HG02571 (cell line): Measurements from ENCODE around the gene ZNF778.

Experiments
- ATAC-seq: cut with Tn5 transposase; IDR thresholded peaks from one replicate; pipeline ENCODE4 v1.9.1; 2021; ENCODE audit warnings: mild to moderate bottlenecking, moderate library complexity; ENCODE audit not compliant: unreplicated experiment

Gene ZNF778

DNA sequence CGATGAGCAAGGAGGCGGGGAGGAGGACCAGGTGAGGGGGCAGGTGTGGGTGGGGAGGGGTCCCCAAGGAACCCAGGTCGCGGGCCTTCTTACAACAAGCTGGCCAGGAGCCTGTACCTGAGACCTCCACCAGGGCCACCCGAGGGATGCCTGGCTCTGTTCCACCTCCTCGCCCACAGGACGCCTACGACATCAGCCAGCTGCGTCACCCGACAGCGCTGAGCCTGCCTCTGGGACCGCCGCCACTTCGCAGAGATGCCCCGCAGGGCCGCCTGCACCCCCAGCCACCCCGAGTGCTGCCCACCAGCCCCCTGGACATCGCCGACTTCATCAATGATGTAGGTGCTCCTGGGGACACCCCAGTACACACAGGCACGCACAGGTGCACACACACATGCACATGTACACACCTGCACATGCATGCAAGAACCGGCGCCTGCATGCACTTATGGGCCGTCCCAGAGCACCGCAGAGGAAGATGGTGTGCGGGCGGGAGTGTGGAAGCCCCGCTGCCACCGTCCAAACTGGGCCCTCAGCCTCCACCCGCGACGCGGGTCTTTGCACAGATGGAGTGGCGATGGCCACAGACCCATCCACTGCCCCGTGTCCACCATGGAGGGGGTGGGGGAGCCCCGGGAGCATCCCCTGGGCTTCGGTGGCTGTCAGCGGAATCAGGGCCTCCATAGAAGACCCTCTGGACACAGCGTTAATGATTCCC, 23.8 kb upstream of the ZNF778 start:
- no peak for ATAC-seq

DNA sequence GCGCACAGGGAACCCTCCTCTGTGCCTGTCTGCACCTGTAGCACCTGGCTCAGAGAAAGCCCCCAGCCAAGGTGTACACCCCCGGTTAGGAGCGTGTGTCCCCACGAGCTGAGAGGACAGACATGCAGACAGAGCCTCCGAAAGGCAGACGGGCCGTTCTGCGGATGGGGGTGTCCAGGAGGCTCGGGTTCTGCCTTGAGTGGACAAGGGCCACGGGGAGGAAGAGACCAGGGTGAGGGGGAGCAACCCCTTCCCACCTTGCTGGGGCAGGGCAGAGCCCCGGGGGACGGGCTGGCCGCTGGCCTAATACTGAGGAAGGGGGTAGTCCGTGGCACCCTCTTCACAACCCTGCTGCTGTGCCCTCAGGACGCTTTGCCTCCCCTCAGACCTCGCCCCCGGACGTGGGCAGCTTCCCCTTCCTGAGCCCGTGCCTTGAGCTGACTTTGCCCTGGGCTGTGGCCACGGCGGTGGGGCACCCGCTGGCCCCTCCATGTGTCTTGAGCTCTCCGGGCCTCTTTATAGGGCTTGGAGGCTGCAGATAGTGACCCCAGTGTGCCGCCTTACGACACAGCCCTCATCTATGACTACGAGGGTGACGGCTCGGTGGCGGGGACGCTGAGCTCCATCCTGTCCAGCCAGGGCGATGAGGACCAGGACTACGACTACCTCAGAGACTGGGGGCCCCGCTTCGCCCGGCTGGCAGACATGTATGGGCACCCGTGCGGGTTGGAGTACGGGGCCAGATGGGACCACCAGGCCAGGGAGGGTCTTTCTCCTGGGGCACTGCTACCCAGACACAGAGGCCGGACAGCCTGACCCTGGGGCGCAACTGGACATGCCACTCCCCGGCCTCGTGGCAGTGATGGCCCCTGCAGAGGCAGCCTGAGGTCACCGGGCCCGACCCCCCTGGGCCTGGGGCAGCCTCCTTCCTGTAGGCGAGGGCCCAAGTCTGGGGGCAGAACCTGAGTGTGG, 22.9 kb upstream of the ZNF778 start:
- ATAC-seq: no peak

DNA sequence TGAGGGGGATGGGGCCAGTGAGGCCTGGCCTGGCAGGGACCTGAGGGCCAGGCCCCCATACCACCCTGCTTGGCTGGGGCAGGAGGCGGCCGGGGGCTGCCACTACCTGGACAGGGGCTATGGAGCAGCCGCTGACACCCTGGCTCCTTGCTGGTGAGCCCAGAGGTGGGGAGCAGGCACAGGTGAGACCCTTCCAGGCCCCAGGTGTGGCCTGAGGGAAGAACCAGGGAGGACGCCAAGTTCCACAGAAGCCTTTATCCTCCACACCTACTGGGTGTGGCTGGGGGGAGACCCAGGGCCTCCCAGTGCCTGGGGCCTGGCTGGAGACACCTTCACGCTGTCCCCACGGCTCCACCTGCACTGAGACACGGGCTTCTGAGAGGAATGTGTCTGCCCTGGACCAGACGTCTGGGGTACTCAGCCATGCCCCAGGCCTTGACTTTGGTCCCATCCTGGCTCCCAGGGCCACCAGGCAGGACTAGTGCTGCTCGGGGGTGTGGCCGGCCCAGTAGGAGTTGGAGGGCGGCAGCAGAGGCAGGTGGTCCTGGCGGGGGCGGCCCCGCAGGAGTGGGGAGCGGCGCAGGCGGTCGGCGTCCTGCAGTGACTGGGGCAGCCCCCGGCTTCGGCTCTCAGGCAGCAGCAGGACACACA, 21.9 kb upstream of the ZNF778 start:
- ATAC-seq: no peak

DNA sequence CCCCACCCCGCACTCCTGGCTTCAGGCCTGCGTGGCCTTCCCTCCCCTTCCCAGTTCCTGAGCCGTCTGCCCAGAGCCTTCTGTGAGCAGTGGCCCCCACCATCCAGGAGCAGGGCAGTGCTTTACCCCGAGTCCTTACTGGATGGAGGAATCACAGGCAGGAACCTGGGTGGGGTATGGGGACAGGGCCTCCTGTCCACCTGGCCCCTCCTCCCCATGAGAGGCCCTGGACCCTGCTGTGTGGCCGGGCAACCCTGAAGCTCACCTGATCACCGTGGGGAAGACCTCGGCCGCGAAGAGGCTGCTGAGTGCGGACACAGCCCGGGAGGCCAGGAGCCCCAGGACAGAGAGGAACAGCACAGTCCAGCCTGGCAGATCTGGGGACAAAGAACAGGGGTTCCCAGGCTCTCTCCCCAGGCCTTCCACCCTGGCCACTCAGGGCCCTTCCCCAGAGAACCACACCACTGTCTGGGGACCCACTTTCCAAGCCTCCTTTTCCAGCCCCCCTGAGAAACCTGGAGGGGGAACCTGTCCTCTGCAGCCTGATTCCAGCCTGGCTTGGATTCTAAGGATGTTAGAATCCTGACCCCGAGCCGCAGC, 20.4 kb upstream of the ZNF778 start:
- ATAC-seq: no peak

DNA sequence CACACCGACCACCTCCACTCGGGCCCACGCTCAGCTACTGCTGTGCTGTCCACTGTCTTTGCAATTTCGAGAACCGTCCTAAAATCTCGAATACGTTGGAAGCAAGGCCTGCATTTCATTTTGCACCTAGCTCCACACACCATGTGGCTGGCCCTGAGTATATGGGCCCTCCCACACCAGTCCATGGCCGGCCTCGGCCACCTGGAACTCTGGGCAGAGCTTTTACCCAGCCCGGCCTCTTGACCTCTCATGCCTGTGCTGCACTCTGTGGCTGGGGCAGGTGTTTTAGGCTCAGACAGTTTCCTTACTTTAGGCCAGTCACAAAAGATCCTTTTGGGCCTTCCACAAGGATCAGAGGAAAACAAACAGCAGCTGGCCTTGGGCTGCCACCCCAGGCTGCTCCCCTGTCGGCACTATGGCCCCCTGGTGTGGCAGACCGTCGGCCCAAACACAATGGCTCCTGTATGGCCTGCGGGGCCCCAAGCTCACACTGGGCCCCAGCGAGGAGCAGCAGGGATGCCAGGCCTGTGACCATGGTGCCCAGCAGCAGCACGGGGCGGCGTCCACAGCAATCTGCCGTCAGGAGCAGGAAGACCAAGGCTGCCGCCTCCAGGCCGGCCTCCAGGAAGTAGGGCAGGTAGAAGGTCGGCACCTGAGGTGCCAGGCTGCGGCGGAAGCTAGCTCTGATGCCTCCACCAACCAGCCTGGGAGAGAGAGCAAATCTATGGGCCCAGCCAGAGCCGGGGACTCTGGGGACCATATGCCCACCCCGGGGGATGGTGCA, 19.7 kb upstream of the ZNF778 start:
- no peak for ATAC-seq

DNA sequence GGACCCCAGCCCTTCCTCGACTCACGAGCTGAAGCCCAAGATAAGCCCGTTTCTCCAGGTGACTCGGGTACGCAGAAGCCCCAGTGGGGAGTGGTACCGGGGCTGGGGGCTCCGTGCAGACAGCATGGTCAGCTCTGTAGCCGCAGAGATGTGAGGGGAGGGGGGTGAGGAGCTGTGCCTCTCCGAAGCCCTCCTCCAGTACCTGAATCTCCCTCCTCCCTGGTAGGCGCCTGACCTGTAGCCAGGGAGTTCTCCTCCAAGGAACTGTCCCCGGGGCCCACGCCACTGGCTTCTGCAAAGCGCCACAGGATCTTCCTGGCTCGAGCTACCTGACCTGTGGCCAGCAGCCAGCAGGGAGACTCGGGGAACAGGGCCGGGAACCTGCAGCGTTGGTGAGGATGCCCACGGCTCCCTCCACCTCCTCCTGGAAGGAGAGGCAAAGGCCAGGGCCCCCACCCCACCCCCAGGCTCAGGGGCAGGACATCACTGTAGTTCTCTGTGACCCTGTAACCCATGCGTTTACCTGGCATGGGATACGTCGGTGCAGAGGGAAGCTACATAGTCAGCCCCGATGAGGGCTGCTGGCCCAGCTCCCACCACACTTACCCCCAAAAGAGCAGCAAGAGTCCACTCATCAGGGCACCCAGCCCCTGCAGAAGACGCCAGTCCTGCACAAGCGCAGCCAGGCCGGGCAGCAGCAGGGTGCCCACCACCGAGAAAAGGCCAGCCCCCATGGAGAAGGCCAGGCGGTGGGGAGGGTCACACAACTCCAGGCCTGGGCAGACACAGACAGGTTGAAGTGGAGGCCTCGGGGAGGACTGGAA, 18.9 kb upstream of the ZNF778 start:
- ATAC-seq: no peak

DNA sequence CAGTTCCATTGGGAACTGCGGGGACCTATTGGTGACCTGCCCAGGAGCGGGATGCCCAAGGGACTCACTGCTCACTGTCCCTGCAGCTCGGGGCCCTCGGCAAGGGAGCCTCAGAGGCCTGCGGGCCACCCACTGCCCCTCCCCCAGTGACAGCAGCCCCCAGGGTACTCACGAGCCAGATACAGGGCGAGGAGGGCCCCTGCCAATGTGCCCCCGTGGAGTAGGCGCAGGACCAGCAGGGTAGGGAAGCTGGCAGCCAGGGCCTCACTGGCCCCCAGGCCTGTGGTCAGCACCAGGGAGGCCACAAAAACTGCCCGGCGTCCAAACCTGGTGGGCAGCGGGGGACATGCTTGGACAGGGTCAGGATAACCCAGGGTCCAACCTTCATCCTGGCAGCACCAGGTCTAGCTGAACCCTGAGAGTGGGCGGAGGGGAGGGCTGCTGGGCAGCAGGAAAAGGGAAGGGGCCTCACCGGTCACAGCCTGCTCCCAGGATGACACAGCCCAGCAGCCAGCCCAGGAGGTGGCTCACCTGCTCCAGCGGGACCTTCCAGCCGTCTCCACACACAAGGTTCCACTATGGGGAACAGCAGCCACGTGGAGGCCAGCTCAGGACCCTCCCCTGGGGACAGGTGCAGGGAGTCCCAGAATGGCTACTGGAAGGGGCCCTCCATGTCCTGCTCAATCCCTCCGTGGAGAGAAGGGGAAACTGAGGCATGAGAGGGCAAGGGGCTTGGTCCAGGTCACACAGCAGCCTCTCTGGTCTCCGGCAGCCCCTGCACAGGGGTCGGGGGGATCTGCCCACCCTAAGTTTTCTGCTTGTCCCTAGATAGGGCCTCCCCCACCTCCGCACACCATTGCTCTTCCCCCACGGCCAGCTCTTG, 18.0 kb upstream of the ZNF778 start:
- ATAC-seq: no peak

DNA sequence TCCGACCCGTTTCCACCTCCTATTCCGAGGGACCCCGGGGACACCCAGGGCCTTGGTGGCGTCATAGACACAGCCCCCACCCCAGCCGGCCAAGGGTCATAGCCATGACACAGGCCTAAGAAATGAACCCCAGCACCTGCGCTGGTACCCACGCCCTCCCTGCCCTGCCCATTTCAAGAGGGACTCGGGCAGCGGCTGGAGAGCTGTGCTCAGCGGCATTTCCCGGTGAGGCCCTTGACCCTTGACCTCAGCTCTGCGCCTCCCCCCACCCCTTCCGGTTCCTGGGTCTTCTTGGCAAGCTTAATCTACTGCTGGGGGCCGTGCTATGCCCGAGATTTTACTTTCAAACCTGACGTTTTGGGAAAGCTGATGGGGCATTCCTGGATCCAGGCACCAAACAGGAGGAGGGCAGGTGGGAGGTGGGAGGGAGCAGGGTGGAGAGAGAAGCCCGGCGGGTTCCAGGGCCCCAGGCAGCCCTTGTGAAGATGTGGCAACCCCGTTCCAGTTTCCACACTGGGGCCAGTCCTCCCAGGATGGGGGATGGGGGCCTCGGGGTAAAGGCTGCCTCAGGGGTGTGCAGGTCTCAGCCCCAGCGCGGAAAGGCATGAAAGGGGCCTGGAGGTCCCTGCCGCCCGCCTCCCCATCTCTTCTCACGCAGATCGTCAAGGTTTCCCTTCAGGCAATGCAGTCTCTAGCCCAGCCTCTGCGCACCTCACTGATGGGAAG, 17.2 kb upstream of the ZNF778 start, which contains the start of gene SLC22A31:
Gene SLC22A31 (minus strand): TSS at position 414 of the 726 bp plus-strand sequence. CDS start 36 bp downstream, at position 378.
- no peak for ATAC-seq

DNA sequence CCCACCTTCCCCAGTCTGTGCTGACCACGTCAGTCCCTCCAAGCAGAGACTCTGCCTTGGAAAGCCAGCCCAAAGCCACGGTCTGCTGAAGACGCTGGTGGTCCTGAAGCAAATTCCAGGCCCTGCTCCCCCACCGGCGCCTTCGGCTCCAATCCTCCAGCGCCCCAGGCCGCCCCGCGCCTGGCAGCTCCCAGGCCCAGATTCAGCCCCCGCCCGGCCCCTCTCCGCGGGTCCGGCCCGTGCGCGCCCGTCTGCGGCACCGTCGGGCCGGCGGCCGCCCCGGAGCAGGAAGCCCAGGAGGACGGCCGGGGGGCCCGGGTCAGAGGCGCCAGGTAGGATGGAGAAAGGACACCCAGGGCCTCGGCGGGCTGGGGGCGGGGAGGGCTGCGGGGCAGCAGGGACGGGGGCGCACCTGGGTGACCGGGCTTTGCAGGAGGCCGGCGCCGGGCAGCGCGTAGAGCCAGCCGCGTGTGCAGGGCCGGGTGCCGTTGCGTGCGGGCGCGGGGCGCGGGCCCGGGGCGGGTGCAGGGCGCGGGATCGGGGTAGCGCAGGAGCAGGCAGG, 16.6 kb upstream of the ZNF778 start:
- ATAC-seq: no peak

DNA sequence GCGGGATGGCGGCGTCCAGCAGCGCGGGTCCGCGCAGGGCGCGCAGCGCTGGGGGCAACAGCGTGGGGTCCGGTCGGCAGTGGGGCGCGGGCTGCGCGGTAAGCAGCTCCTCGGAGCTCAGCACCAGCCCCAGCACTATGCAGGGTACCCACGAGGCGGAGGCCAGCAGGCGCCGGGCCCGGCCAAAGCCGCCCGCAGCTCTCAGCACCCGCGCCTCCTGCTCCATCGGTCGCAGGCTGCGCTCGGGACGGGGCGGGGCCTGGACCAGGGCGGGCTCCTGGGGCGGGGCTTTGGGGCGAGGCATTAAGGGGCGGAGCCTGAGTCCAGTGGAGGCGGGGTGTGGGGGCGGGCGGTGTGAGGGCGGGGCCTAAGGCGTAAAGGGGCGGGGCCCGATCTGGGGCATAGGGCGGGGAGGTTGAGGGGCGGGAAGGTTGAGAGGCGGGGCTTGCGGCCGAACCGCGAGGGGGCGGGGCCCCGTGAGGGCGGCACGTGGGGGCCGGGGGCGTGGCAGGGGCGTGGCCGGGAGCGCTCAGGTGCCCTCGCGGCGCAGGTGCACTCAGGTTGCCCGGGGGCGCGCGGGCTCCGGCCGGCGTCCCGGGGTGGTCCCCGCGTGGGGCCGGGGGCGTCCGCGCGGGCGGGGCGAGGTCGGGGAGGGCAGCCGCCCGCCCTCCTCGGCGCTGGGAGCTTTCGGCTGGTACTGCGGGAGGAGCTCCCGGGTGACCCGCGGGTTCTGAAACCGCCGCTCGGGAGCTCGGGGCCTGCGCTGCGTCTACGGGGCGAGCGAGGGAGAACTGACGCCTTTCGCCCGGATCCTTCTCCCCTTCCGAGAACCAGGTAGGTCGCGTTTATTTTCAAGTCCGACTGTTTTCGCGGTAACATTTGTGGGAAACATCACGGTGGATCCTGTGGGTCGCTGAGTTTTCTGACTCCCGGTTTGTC, 15.8 kb upstream of the ZNF778 start:
- ATAC-seq: no peak

DNA sequence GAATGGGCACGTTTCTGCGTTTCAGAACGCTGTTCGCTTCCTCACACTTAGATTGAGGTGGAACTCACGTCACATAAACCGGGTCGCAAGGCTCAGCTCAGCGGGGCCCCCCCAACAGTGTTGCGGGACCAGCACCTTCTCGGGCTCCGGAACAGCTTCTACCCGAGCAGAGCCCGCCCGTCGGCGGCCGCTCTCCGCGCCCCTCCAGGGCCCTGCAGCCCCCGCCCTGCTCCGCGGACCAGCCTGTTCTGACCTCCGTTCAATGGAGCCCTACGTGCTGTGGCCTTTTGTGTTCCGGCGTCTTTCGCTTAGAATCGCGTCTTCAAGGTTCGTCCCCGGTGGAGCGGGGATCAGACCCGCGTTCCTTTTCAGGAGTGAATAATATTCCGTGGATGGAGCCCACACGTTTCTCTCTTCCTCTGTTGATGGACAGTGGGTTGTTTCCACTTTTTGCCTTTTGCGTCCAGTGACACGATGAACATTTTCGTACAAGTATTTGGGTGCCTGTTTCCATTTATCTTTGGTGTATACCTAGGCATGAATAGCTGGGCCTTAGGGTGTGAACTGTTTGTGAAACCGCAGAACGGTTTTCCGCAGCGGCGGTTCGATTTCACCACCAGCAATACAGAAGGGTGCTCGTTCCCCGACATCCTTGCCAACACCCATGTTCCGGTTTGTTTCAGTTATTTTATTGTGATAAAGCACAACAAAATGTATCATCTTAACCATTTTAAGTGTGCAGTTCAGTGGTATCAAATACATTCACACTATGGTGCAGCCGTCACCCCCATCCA, 14.9 kb upstream of the ZNF778 start:
- no peak for ATAC-seq

DNA sequence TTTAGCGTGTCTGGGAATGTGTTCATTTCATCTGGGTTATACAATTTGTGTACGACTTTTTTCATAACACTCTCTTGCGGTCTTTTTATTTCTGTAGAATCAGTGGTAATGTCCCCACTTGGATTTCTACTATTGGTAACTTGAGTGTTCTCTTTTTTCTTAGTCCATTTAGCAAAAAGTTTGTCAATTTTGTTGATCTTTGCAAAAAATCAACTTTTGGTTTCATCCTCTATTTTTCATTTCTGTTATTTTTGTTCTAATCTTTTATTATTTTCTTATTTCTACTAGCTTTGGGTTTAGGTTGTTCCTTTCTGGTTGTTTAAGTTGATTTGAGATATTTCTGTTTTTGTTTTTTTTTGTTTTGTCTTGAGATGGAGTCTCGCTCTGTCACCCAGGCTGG, 9.5 kb upstream of the ZNF778 start:
- no peak for ATAC-seq

DNA sequence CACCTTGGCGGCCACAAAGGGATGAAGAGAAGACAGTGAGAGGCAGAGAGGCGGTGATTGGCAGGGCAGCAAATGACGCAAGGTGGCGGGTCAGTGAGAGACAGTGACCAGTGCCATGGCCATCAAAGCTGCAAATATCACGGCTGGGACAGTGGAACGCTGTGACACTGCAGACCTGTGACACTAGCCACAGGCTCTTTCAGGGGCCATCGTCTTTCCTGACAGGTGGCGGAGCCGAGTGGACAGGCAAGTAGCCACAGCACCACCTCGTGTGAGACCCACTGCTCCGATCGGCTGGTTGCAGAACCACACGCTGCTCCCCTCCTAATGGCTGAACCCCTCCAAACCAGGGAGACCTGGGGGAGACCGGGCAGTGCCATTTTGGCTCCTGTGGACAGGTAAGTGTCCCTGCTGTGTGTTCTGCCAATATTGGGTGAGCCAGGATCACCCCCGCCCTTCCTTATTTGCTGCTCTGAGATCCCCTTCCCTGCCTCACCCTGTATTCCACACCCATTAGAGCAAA, 7.9 kb upstream of the ZNF778 start:
- no peak for ATAC-seq

DNA sequence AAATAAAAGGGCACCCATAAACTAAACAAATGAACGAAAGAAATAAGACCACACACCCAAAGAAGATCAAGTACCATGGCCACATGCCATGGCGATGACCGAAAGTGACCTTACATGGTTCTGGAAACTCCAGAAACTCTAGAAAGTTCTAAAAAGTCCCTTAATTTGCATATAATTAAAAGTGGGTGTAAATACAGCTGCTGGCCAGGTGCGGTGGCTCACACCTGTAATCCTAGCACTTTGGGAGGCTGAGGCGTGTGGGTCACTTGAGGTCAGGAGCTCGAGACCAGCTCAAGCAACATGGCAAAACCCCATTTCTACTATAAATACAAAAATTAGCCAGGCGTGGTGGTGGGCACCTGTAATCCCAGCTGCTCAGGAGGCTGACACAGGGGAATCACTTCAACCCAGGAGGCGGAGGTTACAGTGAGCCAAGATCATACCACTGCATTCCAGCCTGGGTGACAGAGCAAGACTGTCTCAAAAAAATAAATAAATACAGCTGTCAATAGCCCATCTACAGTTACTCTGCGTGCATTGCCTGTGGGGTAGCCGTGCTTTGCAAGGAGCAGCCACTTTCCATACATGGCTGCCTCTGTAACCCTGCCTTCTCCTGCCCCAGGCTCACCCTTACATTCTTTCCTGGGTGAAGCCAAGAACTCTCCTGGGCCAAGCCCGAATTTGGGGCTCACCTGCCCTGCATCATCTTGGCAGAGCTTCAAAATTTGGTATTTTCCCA, 7.2 kb upstream of the ZNF778 start:
- ATAC-seq: no peak
